Measurements from ENCODE around the gene GALNT18.

DNA sequence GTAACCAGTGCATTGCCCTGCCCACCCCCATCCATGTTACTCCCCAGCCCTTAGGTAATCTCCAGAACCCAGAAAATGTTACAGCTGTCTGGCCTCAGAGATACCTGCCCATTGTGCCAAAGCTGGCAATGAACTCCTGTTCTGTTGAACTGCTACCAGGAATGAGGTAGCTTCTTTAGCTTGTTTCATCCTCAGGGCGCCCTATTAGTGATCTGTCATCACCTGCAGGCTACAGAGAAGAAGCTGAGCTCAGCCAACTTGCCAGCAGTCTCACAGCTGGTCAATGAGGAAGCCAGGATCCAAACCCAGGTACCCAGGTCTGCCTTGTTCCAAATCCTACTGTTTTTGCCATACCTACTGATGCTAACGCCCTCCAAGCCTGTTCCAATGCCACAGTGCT lies 88.7 kb downstream of the GALNT18 start:
- TF ChIP-seq, protein P1, sequence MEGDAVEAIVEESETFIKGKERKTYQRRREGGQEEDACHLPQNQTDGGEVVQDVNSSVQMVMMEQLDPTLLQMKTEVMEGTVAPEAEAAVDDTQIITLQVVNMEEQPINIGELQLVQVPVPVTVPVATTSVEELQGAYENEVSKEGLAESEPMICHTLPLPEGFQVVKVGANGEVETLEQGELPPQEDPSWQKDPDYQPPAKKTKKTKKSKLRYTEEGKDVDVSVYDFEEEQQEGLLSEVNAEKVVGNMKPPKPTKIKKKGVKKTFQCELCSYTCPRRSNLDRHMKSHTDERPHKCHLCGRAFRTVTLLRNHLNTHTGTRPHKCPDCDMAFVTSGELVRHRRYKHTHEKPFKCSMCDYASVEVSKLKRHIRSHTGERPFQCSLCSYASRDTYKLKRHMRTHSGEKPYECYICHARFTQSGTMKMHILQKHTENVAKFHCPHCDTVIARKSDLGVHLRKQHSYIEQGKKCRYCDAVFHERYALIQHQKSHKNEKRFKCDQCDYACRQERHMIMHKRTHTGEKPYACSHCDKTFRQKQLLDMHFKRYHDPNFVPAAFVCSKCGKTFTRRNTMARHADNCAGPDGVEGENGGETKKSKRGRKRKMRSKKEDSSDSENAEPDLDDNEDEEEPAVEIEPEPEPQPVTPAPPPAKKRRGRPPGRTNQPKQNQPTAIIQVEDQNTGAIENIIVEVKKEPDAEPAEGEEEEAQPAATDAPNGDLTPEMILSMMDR (IDR thresholded peaks at IDR 0.05; ENCODE audit: insufficient read depth, low read length, poor library complexity, severe bottlenecking) = no peak
- TF ChIP-seq EZH2phosphoT487 (conservative IDR thresholded peaks at IDR 0.05; ENCODE audit: low read length) = no peak

Measured in SU-DHL-6 (cell line).